Testis (tissue), 2 donors: ENCODE results near the gene NOL12.

Source experiments
- POLR2A ChIP-seq: fragments of 450-650 bp; IDR thresholded peaks from one replicate; pipeline ENCODE4 v1.6.1; 2017; ENCODE audit warnings: antibody characterized with exemption, mild to moderate bottlenecking, moderate library complexity
- TF ChIP-seq, protein P1 (sequence below), 3 experiments: fragments of 450-650 bp in 2 of 3; fragments of 200-600 bp in 1 of 3; sonication (generic) in 1 of 3; IDR thresholded peaks; one replicate each; pipeline ENCODE4 v1.5.1; 2016 to 2019; ENCODE audit warnings: antibody characterized with exemption in 3 of 3, mild to moderate bottlenecking in 2 of 3, moderate library complexity in 1 of 3

DNA sequence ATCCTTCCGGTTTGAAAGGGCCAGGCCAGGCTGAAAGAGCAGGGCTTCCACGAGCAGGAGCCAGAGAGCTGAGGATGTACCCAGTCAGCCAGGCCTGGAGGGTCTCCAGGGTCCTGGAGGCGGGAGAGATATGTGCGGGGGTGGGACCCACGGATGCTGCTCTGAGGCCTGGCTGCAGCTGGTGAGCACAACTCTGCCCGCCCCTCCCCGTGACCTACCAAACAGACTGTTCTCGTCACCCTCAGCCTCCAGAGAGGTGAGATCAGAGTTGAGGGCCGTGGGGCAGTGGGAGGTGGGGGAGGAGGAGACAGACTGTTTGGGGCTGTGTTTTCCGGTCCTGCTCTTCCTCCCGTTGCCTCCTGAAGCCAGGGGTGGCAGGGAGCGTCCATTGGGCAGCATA lies 52.9 kb downstream of the NOL12 start:
- TF ChIP-seq POLR2A, result no peak
- TF ChIP-seq, protein P1, sequence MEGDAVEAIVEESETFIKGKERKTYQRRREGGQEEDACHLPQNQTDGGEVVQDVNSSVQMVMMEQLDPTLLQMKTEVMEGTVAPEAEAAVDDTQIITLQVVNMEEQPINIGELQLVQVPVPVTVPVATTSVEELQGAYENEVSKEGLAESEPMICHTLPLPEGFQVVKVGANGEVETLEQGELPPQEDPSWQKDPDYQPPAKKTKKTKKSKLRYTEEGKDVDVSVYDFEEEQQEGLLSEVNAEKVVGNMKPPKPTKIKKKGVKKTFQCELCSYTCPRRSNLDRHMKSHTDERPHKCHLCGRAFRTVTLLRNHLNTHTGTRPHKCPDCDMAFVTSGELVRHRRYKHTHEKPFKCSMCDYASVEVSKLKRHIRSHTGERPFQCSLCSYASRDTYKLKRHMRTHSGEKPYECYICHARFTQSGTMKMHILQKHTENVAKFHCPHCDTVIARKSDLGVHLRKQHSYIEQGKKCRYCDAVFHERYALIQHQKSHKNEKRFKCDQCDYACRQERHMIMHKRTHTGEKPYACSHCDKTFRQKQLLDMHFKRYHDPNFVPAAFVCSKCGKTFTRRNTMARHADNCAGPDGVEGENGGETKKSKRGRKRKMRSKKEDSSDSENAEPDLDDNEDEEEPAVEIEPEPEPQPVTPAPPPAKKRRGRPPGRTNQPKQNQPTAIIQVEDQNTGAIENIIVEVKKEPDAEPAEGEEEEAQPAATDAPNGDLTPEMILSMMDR (IDR thresholded peaks at IDR 0.05), result no peak
